Omental fat pad (tissue), 4 donors: ENCODE measurements around the gene PTPRCAP. TPM values are rescaled to one million over a fixed set of nuclear protein-coding genes. Genes with fewer than 3 reads are reported as not detected.

Experiments
- ATAC-seq: fragments of 150-250 bp; one replicate; pipeline ENCODE4 v1.9.1; 2016; ENCODE audit warnings: mild to moderate bottlenecking, moderate library complexity; ENCODE audit not compliant: low FRiP score
- DNase-seq: peaks from one replicate; pipeline ENCODE4 v3.0.0-alpha.2; 2019; ENCODE audit warnings: low spot score
- CTCF ChIP-seq, 3 donors: fragments of 450-650 bp; IDR thresholded peaks; one replicate each; pipeline ENCODE4 v1.5.1; 2016 to 2017; ENCODE audit warnings: antibody characterized with exemption in 3 of 3, mild to moderate bottlenecking in 3 of 3, moderate library complexity in 2 of 3
- total RNA-seq, 4 donors: library from RNA; depleted of rRNA; stranded (reverse); fragments of >200 nt; gene quantifications; one replicate each; pipeline ENCODE4 v1.1.0, GENCODE V29; 2016

Gene PTPRCAP
- total RNA-seq, 4 donors from 2014 or later = 5.5 to 6.7 (median 6.3) TPM

GRCh38 chr11:67420646-67421429 lies 16.6 kb downstream of the PTPRCAP start:
- no peak for TF ChIP-seq CTCF (IDR thresholded peaks at IDR 0.05)
- ATAC-seq (peak; percentile 86), DNase-seq (peak; percentile 88)

GRCh38 chr11:67420147-67420645 lies 17.3 kb downstream of the PTPRCAP start:
- ATAC-seq = peak; percentile 8
- TF ChIP-seq CTCF (IDR thresholded peaks at IDR 0.05) = no peak
- no peak for DNase-seq

DNA sequence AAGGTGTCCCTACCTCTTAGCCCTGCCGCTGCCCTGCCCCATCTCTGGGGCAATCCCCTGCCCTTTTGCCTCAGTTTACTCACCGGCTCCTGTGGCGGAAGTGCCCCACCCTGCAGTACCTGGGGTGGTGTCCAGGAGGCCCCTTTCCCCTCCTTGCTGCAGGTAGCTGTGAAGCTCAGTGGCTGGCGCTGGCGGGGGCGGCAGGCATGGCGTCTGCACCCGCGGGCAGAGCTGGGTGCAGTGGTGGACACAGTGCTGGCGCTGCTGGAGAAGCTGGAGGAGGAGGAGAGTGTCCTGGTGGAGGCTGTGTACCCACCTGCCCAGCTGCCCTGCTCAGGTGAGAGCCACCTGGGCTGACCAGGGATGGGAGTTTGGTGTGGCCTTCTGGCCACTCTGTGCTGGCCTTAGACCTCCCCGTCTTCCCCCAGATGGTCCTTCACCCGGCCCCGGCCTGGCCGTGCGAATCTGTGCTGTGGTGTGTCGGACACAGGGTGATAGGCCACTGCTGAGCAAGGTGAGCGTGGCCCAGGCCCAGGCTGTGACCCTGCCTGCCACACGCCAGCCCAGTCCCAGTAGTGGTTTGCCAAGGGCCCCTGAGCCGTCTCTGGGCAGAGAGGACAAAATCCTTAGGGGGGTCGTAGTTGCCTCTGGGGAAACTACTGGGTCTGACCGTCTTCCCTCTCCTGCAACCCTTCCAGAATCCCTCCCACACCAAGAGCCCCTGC lies 18.0 kb downstream of the PTPRCAP start:
- TF ChIP-seq CTCF (IDR thresholded peaks at IDR 0.05) = no peak

GRCh38 chr11:67418476-67419281 lies 18.8 kb downstream of the PTPRCAP start:
- DNase-seq (no peak), ATAC-seq (no peak)
- TF ChIP-seq CTCF (IDR thresholded peaks at IDR 0.05) = no peak

More for the DNA sequence above, 18.0 kb downstream of the PTPRCAP start:
- DNase-seq (no peak), ATAC-seq (no peak)

GRCh38 chr11:67417425-67417824 lies 20.1 kb downstream of the PTPRCAP start:
- ATAC-seq (no peak), DNase-seq (no peak)
- no peak for TF ChIP-seq CTCF (IDR thresholded peaks at IDR 0.05)

GRCh38 chr11:67416416-67417335 lies 20.8 kb downstream of the PTPRCAP start:
- DNase-seq (no peak), ATAC-seq (no peak)
- no peak for TF ChIP-seq CTCF (IDR thresholded peaks at IDR 0.05)
